HG02642 (cell line): ENCODE measurements around the gene ZNF816.
"Not testable (repeated sequence)": the region's sequence is repeated elsewhere in the genome, so short reads cannot be mapped to it uniquely, and the experiment has no call there.

ENCODE experiments used
- ATAC-seq: cut with Tn5 transposase; IDR thresholded peaks from one replicate; pipeline ENCODE4 v1.9.1; 2021; ENCODE audit warnings: mild to moderate bottlenecking; ENCODE audit not compliant: unreplicated experiment, poor library complexity

Gene ZNF816

GRCh38 chr19:52962394-52963246 is at the start of gene ZNF816:
ZNF816 (minus strand) TSS chr19:52962881; CDS start chr19:52956089, 6,792 bp downstream.
- ATAC-seq: peak; percentile 97

- no peak for ATAC-seq
Measured at GRCh38 chr19:53012006-53012405, 49.3 kb upstream of the ZNF816 start.

DNA sequence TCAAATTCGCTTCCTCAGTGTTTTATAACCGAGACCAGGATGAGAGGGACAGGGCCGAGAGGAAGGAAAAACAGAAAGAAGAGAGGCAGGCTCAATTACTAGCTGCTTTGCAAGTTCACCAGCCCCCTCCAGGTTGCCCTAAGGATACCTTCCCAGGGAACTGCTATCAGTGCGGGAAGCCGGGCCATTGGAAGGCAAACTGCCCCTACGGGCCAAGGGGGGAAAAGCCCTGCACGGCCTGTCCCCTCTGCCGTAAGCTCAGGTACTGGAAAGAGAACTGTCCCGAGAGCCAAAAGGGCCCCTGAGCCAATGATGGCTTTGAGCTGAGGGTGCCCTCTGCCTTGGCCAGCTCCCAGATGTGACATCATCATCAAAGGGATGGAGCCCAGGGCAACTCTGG is 47.8 kb upstream of the ZNF816 start:
- ATAC-seq: no peak

GRCh38 chr19:53008061-53008778 is 45.5 kb upstream of the ZNF816 start:
- ATAC-seq: no peak

GRCh38 chr19:53007606-53008005 is 44.9 kb upstream of the ZNF816 start:
- ATAC-seq: no peak

GRCh38 chr19:53007200-53007599 is 44.5 kb upstream of the ZNF816 start:
- no peak for ATAC-seq

GRCh38 chr19:53004242-53004641 is 41.6 kb upstream of the ZNF816 start:
- no peak for ATAC-seq

DNA sequence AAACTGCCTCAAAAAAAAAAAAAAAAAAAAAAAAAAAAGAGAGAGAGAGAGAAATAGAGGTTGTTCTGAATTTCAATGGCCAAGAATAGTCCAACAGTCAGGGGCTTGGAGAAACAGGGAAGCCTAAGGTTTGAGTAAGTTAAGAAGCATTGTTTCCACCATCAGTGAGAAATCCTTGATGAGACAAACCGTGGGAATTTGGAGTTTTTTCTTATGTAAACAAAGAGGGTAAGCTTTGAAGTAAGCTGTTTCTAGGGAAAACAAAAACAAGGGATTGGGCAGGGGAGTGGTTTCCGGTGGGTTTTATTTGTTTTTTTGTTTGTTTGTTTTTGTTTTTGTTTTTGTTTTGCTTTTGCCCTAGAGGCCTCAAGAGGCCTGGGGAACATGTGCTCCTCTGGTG is 39.8 kb upstream of the ZNF816 start:
- ATAC-seq: no peak

DNA sequence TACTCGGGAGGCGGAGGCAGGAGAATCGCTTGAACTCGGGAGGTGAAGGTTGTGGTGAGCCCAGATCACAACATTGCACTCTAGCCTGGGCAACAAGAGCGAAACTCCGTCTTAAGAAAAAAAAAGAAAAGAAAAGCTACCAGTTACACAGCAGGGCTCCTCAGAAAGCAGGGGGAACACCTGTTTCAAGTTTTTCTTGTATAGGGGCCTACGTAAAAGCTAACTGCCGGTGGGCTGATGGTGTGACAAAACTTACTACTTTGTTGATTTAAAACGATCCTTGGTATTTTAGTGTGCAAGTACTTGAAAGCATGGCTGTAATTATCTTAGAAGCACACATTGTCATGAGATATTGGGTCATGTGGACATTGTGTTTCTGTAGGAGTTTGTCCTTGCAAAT is 35.3 kb upstream of the ZNF816 start:
- ATAC-seq: no peak

DNA sequence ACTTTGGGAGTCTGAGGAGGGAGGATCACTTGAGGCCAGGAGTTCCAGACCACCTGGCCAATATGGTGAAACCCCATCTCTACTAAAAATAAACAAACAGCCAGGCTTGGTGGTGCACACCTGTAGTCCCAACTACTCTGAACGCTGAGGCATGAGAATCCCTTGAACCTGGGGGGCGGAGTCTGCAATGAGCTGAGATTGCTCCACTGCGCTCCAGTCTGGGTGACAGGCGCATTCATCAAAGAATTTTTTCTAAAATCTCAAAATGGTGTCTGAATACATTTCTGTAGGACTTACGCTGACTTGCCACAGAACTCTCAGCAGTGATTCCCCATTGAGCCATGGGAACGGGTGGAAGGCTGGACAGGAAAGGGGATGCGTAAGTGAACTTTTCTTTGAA is 33.0 kb upstream of the ZNF816 start:
- no peak for ATAC-seq

DNA sequence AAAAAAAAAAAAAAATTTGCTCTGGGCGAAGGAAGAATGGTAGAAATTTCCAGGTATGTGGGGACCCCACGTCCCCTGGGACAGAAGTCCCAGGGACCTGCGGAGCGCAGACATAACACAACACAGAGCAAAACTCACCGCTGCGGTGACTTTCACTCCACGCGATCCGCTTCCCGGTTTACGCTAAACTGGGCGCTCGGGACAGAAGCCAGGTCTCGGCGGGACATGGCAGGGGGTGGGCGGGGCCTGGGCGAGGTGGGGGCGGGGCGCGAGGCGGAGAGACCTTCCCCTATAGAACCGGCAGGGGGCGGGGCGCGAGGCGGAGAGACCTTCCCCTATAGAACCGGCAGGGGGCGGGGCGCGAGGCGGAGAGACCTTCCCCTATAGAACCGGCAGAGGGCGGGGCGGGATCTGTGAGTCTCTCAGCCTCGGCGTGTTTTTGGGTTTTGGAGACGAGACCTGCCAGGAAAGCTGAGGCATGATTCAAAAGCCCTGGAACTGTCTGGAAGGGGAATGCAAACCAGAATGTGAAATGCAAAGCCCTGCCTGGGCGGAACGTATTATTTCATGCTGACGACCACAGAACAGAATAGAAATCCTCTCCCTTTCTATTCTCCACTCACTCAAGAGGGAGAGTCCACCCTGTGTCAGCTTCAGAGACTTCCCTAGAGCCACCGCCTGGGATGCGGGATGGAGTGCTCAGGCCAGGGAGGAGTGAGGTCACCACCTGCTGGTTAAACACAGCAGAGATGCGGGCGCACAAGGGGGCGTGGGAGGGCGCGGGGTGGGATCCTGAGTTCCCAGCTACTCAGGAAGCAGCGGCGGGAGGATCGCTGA is 30.9 kb upstream of the ZNF816 start:
- ATAC-seq: no peak

GRCh38 chr19:52992109-52993004 is 29.7 kb upstream of the ZNF816 start:
- no peak for ATAC-seq

DNA sequence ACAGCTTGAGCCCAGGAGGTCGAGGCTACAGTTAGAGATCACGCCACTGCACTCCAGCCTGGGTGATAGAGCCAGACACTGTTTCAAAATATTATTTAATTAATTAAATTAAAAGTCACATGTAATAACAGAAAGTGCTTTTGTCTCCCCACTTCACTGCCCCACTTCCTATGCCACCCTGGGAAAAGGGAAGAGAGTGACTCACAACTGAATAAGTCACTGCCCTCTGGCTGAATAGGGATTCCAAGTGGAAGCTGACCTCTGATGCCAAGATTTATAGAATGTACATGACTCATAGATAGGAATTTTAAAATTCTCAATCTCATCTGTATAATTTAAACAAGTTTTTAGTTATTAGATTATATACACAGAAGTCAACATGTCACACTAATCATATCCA is 28.8 kb upstream of the ZNF816 start:
- ATAC-seq: no peak

GRCh38 chr19:52990759-52991418 is 28.2 kb upstream of the ZNF816 start:
- ATAC-seq: no peak

GRCh38 chr19:52988506-52988905 is 25.8 kb upstream of the ZNF816 start:
- ATAC-seq: no peak

DNA sequence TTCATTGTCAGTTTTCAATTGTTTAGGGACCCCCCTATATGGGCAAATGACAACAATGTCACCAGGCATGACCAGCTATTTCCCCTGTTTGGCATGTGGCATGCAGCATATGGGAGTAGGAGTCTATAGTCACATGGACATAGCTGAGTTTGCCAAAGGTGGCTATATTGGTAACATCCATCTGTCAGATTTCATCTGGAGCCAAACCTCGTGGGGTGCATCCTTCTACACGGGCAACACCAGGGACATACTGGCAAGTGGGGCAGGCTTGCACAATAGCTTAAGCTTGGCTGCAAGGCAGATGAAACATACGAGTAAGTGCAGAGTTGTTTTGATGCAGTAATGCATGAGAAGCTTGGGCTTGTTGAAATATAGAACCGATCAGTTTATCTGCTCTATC is 24.5 kb upstream of the ZNF816 start:
- ATAC-seq: no peak

DNA sequence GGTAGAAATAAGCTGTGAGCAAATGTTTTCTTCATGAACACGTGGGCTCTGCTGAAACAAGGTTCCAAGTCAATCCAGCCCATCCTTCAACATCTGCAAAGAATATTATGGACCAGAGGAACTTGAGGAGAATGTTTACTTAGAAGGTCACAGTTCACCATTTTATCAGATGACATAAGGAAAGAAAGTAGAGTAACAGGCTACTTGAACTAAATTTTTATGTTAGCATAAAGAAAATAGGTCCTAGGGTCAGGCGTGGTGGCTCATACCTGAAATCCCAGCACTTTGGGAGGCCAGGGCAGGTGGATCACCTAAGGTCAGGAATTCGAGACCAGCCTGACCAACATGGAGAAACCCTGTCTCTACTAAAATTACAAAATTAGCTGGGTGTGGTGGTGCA is 20.5 kb upstream of the ZNF816 start:
- ATAC-seq: not testable (repeated sequence)

GRCh38 chr19:52981329-52981728 is 18.6 kb upstream of the ZNF816 start:
- ATAC-seq: no peak

DNA sequence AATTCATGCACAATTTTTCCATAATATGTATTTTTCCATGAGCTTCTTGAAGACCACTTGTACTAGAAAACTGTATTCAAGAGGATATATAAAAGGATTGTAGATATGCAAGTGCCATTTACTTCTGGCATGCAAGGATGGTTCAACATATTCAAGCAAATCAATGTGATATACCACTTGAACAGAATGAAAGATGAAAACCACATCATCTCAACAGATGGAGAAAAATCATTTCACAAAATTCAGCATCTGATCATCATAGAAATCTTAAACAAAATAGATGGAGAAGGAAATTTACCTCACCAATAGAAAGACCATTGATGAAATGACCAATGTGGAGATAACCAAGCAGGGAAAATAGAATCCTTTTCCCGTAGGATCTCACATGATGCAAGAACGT is 5.1 kb upstream of the ZNF816 start:
- no peak for ATAC-seq
